GM12865 (cell line): ENCODE data around the gene UVSSA.

Experiments used
- DNase-seq: peaks from one replicate; pipeline ENCODE4 v3.0.0; 2010; ENCODE audit warnings: low read depth
- H3K4me3 ChIP-seq: 2 replicates; pipeline ENCODE4 v1.5.1; 2011; ENCODE audit warnings: mild to moderate bottlenecking, low read depth, low read length, control low read depth
- TF ChIP-seq, protein P1 (sequence below): IDR thresholded peaks from 2 replicates; pipeline ENCODE4 v1.5.1; 2011; ENCODE audit warnings: low read length, control low read depth, low read depth, inconsistent platforms; ENCODE audit not compliant: insufficient read depth; ENCODE audit errors: missing control alignments

Gene UVSSA

DNA sequence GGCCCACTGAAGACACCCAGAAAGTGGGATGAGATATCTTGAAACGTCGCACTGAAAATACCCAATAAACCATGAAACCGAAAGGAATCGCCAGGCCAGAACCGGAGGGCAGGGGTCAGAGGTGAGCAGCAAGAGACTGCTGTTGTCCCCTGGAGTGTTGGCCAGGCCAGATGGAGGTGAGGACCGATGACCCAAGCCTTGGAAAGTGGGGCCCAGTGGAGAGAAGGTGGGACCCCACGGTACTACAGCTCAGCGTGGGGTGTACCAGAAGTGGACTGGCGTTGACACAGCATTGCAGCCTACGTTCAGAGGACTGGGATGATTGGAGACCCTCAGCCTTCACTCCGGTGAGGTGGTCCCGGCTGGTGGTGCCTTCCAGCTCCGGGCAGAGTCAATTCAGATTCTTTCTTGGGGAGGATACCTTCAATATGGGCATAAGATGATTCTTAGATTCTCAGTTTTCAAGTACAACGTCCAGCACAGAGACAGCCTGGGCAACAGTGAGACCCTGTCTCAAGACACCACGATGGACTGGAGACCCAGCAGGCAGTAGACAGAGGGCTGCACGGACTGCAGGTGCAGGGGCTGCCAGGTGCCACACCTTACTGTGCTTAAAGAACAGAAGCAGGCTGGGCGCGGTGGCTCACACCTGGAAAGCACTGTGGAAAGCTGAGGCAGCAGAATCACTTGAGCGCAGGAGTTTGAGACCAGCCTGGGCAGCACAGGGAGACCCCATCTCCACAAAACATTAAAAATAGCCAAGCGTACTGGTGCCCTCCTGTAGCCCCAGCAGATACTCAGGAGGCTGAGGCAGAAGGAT lies 34.0 kb upstream of the UVSSA start:
- no peak overlapping the region for H3K4me3 ChIP-seq
- no peak for DNase-seq
- TF ChIP-seq, protein P1, sequence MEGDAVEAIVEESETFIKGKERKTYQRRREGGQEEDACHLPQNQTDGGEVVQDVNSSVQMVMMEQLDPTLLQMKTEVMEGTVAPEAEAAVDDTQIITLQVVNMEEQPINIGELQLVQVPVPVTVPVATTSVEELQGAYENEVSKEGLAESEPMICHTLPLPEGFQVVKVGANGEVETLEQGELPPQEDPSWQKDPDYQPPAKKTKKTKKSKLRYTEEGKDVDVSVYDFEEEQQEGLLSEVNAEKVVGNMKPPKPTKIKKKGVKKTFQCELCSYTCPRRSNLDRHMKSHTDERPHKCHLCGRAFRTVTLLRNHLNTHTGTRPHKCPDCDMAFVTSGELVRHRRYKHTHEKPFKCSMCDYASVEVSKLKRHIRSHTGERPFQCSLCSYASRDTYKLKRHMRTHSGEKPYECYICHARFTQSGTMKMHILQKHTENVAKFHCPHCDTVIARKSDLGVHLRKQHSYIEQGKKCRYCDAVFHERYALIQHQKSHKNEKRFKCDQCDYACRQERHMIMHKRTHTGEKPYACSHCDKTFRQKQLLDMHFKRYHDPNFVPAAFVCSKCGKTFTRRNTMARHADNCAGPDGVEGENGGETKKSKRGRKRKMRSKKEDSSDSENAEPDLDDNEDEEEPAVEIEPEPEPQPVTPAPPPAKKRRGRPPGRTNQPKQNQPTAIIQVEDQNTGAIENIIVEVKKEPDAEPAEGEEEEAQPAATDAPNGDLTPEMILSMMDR = no peak

GRCh38 chr4:1315306-1315705 lies 31.7 kb upstream of the UVSSA start:
- TF ChIP-seq, protein P1 = no peak
- no peak overlapping the region for H3K4me3 ChIP-seq
- no peak for DNase-seq

GRCh38 chr4:1315836-1316536 lies 31.0 kb upstream of the UVSSA start:
- no peak overlapping the region for H3K4me3 ChIP-seq
- TF ChIP-seq, protein P1 = no peak
- DNase-seq = no peak

- no peak overlapping the region for H3K4me3 ChIP-seq
- DNase-seq = no peak
- TF ChIP-seq, protein P1 = no peak
Measured at GRCh38 chr4:1316537-1317168, 30.4 kb upstream of the UVSSA start.

DNA sequence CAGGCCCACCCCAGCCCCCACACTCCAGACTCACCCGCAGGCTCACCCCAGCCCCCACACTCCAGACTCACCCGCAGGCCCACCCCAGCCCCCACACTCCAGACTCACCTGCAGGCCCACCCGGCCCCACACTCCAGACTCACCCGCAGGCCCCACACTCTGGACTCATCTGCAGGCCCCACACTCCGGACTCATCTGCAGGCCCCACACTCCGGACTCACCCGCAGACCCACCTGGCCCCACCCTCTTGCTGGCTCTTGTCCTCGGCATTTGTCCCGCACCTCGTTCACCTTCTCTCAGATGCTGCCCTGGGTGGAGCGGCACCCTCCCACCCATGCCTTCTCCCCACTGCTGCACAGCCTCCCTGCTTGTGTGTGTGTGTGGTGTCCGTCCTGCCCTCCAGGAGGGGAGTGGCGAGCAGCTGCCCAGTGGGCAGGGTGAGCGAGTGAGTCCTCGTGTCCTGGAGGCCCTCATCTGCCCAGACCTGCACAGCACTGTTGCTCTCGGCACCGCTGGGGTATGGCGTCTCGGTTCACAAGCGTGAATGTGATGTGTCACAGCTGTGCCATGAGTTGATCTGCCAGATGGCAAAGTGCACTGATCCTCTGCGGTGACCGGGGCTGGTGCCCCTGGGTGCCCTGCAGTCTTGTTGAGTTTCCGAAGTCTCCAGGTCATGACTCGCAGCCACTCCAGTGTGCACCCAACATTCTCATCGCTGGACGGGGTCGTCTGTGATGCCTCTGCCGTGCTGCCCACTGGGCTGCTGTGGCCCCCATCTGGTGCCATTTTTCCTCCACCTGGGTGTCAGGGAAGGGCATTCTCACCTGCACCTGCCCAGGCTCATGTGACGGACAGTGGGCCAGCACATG lies 29.6 kb upstream of the UVSSA start:
- DNase-seq = no peak
- H3K4me3 ChIP-seq = no peak overlapping the region
- TF ChIP-seq, protein P1 = no peak

GRCh38 chr4:1318046-1318375 lies 29.0 kb upstream of the UVSSA start:
- TF ChIP-seq, protein P1 = no peak
- DNase-seq = no peak
- H3K4me3 ChIP-seq = no peak overlapping the region
